ENCODE measurements around the gene GJC2.
"Not testable (repeated sequence)": the region's sequence is repeated elsewhere in the genome, so short reads cannot be mapped to it uniquely, and the experiment has no call there.

The GJC2 gene

DNA sequence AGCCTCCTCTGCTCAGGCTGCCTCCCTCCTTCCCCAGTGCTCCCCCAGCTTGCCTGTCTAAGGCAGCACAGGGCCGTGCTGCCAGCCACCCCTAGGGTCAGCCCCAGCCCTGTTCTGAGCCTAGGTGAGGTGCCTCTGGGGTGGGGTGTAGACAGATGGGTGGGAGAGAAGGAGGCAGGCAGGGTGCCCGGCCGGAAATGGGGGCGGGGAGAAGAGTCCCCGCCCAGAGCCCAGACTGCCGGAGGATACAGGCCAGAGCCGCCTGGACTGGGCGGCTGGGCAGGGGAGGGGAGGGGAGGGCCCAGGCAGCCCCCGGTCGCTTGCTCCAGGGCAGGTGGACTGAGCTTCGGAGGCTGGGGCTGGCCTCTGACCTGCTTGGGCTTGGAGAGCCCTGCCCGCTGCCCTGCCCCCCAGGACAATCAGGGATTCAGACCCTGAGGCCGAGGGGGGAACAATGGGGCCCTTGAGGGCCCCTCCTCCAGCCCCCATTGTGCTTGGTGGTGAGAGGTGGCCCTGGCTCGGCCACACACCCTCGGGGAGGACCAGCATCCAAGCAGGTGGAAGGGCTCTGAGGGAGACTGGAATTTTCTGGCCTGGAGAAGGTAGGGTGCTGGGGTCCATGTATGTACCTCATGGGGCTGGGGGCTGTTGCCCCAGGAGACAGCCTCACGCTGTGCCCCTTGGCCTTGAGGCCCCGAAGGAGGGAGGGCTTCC, at the start of gene GJC2:
TSS of gene GJC2 (plus strand) at position 525 of the 714 bp plus-strand sequence. CDS start 7,829 bp downstream, outside the sequence.
- peak; percentile 64 for DNase-seq

DNA sequence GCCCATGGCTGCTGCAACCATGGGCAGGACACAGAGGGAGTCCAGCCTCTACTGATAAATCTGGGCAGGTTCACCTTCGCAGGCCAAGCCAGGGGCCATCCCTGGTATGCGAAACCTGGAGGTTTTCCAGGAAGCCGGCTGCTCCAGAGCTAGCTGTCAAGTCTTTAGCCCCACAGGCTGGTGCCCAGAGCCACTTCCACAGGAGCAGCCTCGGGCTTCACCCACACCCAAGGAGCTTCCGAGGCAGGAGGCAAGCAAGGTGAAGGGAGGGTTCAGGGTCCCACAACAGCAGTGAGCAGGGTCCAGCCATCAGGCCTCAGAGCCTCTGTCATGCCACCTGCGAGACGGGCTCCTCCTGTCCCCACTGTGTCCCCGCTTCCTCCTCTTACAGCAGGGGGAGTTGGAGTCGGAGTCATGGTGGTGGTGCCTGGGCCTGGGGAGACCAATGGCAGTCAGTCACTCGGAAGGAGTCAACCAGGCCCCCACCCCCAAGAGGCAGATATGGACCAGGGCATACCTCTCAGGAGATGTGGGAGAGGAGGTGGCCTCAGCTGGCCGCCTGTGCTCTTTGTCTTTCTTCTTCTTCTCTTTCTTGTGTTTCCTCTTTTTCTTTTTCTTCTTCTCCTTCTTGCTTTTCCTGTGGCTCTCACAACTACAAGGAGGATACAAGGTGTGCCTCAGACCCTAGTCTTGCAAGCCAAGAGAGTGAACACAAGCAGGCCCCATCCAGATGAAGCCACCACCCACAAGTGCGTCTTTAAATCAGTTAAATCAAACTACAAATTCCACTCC, 48.7 kb upstream of the GJC2 start:
- no peak for DNase-seq

DNA sequence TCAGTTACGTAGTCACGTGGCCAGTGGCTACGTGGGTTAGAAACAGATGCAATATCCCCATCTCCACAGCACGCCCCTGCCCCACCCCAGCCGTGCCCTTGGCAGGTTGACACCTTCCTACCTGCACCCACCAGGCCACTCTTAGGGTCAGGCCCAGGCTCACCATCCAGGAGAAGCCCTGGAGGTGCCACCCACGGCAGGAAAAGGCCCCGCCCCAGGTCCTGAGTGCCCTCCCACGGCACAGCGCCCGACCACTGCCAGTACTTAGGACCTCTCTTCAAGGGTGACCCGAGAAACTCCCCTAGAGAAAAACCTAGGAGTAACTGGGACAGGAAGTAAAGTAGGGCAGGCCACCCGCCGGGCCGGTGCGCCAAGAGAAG, 48.1 kb upstream of the GJC2 start:
- DNase-seq: no peak

DNA sequence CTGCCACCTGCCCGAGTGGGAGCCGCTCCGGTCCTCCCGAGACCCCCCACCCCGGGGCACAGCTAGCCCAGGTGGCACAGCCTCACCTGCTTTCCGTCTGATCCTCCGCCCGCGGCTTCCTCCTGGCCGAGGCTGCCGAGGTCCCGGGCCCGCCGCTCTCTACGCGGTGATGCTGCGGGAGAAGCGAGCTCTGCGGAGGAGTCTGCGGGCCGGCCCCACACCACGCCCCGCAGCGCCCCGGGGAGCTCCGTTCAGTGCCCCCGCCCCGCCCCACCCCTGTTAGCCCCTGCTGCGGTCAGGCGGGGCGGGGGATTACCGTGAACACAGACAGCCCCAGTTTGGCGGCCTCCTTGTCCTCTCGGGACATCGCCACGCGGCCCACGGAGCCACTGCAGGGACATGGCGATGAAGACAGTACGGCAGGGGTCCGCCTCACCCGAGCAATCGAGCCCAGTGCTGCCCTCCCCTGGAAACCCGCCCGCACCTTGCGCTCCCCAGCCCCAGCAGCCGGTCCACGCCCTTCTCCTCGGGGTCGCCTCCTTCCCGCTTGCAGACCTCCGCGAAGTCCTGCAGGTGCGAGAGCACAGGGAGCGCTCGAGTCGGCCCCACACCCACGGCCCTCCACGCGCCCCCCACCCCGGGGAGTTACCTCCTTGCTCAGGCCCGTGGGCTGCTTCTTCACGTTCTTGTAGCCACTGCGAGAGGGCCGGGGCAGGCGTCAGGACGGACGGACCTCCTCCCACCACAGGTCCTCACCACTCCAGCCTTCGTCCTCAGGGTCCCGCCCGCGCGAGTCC, 47.5 kb upstream of the GJC2 start:
- peak; percentile 60 for DNase-seq

DNA sequence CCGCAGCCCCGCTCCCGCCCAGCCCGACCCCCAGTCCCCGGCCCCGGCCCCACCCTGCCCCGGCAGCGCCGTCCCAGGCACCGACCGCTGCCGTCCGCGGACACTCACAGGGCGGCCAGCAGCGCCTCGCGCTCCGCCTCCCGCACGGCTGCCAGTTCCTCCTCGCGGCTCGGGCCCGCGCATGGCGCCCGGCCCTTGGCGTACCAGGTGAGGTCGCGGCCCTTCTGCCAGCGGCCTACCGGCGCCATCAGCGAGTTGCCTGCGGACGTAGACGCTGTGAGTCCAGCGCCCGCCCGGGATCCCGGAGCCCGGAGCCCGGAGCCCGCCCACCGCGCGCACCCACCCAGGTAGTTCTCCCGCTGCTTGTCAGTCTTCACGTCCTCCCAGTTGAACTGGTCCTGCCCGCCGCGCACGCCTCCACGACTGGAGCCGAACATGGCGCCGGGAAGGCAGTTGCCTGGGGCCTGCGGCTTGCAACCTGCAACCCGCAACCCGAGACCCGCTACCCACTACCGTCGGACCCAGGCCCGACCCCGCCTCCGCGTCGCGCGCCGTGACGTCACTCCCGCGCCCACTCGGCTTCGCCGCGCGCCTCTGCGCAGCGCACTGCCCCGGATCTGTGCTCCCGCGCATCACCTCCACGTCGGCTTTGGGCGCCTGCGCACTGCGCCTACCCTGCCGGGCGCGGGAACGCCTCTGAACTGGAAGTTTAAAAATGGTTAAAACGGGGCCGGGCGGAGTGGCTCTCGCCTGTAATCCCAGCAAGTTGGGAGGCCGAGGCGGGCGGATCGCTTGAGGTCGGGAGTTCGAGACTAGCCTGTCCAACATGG, 46.7 kb upstream of the GJC2 start, which contains the start of gene C1orf35:
TSS of gene C1orf35 (minus strand) at position 535 of the 830 bp plus-strand sequence. CDS start at position 437, 98 bp downstream.
- DNase-seq: peak; percentile 96

DNA sequence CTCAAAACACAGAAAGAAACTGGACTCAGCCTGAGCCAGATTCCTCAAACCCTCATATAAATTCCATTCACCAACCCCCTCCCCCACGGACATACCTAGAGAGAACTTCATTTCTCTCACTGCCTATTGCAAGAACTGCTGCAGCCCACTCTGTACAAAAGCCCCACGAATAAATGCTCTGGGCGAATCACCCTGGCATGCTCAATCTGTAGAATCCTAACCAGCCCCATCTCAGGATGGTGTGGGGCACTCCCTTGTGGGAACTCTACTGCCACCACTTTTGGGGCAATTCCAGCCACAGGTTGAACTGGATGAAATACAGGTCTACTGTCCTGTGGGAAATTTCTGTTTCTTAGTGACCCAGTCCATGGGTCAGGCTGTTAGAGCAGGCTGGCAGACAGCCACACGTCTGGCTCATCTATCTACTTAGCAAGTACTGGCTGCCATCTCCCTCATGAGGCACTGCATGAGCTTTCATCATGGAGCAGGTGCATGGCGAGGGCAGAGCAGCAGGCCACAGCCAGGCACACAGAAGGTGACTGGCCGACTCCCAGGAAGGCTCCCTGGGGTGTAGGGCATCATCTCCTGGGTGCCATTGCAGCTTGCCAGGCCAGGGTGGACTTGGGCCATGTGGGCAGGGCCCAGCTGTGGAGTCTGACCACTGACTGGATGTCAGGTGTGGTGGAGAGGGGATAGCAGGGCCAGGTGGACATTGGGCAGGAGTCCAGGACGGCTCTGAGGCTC, 45.0 kb upstream of the GJC2 start:
- DNase-seq: no peak

DNA sequence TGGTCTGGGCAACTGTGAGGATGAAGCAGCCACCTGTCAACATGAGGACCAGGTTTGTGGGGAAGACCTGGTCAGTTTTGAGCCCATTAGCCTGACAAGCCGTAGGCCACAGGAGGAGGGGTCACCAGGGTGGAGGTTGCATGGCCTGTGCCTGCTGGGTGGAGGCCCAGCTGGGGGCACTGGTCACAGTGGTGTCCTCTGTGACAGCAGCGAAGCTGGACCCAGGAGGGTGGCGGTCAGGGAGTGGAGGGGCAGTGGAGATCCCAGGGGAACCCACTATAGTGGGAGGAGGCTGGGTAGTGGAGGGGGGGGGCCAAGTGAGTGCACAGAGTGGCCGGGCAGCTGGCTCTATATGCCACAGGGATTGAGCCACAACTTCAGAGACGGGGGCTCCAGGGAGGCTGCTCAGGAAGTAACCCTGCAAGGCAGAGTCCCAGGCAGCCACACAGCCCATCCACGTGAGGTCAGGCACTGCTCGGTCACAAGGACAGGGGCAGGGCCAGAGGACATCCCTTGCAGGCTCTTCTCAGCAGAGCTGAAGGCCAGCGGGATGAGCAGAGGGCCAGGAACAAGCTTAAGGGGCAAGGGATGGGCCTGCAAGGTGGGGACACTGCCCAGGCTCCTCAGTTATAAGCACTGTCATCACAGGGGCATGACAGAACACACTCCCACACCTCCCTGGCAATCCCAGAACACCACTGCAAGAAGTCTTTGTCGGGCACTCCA, 44.3 kb upstream of the GJC2 start:
- no peak for DNase-seq

DNA sequence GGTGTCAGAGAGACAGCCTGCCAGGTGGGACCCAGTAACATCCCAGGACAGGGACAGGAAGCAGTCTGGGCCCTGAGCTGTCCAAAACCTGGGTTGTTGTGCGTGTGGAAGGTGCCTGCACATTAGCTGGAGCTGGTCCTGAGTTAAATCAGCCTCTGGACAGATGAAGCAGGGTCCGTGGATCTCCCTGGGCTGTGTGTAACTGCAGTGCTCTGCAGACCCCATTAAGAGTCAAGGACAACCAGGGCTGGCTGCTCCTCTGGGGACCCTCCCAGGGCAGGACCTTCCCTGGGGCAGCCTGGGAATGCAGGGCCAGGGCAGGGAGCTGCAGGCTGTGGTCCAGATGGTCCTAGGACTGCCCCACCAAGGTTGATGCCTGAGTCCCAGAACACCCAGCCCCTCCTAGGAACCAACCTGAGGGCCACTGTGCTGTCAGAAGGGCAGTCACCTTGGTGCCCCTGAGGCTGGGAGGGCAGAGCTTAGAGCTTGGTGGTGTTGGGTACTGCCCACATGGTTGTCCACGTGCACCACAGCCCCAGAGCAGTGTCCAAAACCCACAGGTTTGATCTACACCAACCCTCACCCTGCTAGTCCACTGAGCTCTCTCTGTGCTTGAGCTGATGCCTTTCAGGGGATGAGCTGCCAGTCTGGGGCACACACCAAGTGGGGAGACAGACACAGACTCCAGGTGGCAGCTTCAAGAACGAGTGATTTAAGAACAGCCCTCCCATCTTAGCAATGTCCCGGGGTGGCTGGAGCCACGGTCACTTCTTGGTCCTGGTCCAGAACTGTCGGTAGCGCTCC, 43.5 kb upstream of the GJC2 start:
- DNase-seq: no peak

DNA sequence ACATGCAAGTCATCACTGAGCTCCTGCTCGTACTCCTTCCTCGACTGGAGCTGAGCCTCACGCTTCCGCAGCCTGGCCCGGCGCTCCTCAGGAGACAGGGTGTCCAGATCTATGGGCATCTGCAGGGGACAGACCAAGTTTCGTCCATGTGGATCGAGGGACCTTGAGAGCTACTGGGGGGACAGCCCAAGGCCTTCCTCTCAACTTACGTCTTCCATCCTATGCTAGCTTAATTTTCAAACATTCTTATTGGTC, 43.0 kb upstream of the GJC2 start:
- no peak for DNase-seq

DNA sequence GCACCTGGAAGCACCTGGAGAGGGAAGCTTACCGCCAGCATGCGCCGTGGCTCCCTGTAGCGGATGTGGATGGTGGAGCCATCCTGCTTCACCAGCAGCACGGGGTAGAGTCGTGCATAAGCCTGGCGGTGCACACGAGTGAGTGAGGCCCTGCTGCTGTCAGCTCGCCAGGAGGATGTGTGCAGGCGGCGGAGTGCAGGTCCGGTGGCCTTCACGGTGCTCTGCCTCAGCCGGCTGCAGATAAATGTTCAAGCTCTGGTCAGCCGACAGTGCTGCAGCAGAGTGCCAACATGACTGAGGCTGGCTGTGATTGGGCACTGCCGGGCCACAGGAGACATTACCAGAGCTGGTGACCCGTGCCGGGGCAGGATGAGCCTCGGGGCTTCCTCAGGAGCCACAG, 42.1 kb upstream of the GJC2 start:
- no peak for DNase-seq

DNA sequence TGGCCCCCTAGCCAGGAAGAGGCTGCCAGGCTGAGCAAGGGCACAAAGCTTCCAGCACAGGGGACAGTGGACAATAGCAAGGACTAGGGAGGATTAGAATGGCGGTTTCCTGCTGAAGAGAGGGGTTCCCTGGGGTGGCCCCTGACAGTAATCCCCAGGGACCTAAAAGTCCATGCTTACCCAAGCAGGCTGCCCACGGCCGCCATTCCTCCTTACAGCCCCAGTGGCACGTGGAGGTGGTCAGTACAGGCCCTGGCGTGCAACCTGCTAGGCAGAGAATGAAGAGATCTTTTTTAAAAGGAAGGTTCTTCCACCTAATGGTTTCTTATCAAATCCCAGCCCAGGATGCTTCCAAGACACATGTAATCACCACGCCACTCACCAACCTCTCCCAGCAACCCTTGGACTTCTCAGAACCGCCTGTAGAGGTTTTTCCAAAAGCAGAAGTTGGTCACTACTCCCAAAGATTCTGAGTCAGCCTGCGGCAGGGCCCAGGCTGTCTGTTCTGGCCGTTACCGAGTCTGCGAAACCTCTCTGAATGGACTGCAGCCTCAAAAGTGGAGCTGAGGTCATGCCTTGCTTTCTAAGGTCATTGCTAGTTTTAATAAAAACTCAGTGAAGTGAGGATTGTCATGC, 41.6 kb upstream of the GJC2 start:
- no peak for DNase-seq

DNA sequence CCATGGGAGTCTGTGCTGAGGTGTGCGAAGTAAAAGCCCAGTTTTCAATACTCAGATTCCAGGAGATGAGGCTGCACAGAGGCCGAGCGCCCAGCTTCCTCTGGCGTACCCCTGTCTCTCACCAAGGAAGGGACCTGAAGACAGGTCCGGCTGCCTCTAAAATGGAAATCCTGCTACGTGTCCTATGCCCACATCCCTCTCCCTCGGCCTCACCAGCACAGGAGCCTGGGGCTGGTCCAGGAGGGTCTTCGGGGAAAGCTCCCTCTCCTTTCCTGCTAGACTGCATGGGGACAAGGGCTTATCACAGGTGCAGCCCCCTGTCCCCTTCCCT, 41.0 kb upstream of the GJC2 start:
- DNase-seq: no peak

DNA sequence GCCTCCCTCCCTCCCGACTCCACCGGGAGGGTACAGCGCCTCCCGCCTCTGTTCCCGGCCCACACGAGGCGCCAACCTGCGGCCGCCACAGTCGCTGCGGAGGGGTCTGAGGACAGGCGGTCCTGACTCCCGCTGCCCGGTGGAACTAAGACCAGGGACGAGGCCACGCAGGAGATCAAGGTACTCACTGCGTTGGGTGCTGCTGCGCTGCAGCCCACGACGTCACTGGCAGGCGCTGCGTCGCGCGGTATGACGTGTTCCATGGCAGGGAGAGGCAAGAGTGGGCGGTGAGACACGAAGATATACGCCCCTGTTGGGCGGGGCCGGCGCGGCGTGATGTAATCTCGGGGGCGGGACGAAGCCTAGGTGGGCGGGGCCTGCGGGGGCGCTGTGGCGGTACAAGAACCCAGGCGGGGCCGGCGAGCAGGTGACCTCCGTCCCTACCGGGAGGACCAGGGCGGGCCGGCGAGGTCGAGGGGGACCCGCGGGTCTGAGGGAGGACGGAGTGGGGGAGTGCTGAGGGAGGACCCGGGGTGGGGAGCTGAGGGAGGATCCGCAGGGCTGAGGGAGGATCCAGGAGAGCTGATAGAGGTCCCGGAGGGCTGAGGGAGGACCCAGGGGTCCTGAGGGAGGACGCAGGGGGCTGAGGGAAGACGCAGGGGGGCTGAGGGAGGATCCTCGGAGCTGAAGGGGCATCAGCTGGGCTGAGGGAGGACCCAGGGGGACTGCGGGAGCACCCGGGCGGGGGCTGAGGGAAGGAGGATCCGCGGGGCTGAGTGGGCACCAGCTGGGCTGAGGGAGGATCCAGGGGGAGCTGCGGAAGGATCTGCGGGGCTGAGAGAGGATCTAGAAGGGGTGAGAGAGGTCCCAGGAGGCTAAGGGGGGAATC, 40.4 kb upstream of the GJC2 start, which contains the start of gene MRPL55:
TSS of gene MRPL55 (minus strand) at position 227 of the 889 bp plus-strand sequence. CDS start 1,039 bp downstream, outside the sequence.
- peak; percentile 99 for DNase-seq

DNA sequence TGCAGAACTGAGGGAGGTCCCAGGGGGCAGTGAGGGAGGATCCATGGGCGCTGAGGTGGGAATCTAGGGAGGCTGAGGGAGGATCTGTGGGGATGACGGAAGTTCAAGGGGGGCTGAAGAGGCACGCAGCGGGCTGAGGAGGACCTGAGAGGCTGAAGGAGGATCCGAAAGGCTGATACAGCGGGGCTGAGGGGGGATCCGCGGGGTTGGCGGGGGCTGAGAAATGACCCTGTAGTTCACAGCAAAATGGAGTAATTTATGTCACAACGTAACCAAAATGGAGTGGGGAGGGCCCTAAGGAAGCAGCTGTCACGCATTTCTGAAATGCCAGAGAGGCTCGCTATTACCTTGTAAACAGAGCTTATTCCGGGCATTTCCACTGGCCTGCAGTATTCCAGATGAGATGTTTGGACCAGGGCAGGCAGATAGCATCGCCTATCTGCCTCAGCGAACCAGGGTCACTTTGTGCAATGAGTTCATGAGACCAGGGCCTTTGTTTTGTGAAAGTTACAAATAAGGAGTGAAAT, 39.7 kb upstream of the GJC2 start:
- DNase-seq: peak; percentile 34

DNA sequence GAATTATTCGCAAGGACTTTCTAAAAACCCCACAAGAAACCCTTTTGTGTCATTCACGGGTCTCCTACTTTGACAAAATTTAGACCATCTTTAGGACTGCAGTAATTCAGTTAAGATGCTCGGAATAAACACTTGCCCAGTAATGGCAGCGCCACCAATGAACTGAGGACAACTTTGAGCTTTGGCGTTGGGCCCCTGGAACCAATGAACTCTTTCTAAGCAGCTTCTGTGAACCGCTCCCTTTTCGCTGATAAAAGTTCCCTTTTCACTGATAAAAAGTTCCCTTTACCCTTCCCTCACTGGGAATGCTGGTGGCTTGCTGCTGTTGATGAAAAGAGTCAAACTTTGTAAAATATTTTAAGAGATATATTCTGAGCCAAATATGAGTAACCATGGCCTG, 39.2 kb upstream of the GJC2 start:
- DNase-seq: no peak

DNA sequence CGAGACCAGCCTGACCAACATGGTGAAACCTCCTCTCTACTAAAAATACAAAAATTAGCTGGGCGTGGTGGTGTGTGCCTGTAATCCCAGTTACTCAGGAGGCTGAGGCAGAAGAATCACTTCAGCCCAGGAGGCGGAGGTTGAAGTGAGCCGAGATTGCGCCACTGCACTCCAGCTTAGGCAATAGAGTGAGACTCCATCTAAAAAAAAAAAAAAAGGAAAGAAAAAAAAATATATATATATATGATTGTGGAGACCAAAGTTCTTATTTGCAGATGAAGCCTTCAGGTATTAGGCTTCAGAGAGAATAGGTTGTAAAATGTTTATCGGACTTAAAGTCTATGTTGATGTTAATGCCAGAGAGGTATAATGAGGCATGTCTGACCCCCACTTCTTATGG, 38.4 kb upstream of the GJC2 start:
- not testable (repeated sequence) for DNase-seq

DNA sequence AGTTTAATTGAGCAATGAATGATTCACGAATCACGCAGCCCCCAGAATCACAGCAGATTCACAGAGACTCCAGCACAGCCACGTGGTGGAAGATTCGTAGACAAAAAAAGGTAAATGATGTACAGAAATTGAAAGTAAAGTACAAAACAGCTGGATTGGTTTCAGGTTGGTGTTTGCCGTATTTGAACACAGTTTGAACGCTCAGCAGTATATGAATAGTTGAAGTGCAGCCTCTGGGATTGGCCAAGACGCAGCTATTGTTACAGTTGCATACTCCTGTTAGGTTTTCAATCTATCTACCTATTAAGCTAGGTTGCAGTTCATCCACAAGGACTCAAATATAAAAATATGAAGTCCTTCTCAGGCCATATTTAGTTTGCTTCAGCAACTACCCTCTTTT, 37.6 kb upstream of the GJC2 start:
- no peak for DNase-seq

DNA sequence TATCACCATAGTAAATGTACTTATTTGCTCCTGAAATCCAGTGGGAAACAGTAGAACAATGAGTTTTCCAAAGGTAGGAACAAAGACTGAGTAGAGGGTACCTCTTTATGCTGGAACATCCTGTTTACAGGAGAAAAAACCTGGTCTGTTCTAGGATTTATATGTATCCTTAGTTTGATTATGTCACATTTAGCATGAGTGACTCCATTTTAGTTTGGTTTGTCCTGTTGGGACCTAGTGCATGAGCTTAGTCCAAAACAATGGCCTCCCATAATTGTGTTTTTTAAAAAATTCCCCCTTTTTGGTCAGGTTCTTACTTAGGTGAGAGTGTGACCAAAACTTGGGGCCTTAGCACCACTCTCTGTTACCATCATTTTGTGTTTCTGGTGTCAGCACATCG, 37.1 kb upstream of the GJC2 start:
- DNase-seq: no peak

DNA sequence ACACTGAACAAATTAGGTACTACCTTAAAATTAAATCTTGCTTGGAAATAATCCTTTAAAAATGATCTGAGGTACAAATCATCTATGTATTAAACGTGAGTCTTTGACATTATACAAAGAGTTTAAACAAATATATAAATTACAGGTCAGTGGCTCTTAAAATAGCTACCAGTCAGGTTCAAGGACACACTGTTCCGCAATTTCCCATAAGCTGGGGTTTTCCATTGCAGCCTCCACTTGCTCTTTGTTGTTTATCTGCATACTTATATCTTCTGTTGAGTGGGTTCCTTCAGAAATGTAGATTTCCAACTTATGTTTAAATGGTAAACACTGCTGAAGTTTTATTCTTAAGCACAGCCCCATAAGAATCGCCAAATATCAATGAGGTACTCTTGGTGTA, 34.9 kb upstream of the GJC2 start:
- no peak for DNase-seq

All from right hindlimb (tissue), 1 donor.